G401 (cell line): ENCODE data around the gene PIK3AP1. TPM values are rescaled to one million over a fixed set of nuclear protein-coding genes. Genes with fewer than 3 reads are reported as not detected.
"Not testable (repeated sequence)": the region's sequence is repeated elsewhere in the genome, so short reads cannot be mapped to it uniquely, and the experiment has no call there.

ENCODE experiments used
- DNase-seq: peaks from one replicate; pipeline ENCODE4 v3.0.0-alpha.2; 2015; ENCODE audit warnings: low spot score
- in situ Hi-C: cut with HindIII; loops from 2 replicates; pipeline ENCODE4 v1.10.0; 2016; ENCODE audit warnings: low sequenced_read_pairs, mixed read lengths
- total RNA-seq: library from RNA; depleted of rRNA; stranded (reverse); fragments of >200 nt; shearing (Covaris generic); gene quantifications from 2 replicates; pipeline ENCODE4 v1.2.3, GENCODE V29; 2014

The PIK3AP1 gene
- total RNA-seq, 1 experiment from 2014 or later = 0.51 TPM

DNA sequence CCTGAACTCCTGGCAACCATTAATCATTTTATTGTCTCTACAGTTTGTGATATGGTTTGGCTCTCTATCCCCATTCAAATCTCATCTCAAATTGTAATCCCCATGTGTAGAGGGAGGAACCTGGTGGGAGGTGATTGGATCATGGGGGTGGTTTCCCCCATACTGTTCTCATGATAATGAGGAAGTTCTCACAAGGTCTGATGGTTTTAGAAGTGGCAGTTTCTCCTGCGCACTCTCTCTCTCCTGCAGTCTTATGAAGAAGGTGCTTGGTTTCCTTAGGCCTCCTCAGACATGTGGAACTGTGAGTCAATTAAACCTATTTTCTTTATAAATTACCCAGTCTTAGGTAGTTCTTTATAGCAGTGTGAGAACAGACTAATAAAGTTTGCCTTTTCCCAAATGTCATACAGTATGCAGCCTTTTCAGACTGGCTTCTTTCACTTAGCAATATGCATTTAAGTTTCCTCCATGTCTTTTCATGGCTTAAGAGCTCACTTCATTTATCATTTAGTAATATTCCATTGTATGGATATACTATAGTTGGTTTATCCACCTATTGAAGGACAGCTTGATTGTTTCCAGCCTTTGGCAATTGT lies 17.1 kb upstream of the PIK3AP1 start:
- DNase-seq, in situ Hi-C loops: not testable (repeated sequence)

- in situ Hi-C loops = no loop called here
- no peak for DNase-seq
These were observed 4.3 kb upstream of the PIK3AP1 start for GRCh38 chr10:96724621-96725020.

GRCh38 chr10:96721207-96721572 lies 876 bp upstream of the PIK3AP1 start:
- in situ Hi-C loops = no loop called here
- peak; percentile 5 for DNase-seq

- in situ Hi-C loops = no loop called here
- DNase-seq = no peak
These were observed 378 bp downstream of the PIK3AP1 start for GRCh38 chr10:96719850-96720421.

- DNase-seq = no peak
- in situ Hi-C loops = no loop called here
These were observed 1.1 kb downstream of the PIK3AP1 start for GRCh38 chr10:96719200-96719599.

DNA sequence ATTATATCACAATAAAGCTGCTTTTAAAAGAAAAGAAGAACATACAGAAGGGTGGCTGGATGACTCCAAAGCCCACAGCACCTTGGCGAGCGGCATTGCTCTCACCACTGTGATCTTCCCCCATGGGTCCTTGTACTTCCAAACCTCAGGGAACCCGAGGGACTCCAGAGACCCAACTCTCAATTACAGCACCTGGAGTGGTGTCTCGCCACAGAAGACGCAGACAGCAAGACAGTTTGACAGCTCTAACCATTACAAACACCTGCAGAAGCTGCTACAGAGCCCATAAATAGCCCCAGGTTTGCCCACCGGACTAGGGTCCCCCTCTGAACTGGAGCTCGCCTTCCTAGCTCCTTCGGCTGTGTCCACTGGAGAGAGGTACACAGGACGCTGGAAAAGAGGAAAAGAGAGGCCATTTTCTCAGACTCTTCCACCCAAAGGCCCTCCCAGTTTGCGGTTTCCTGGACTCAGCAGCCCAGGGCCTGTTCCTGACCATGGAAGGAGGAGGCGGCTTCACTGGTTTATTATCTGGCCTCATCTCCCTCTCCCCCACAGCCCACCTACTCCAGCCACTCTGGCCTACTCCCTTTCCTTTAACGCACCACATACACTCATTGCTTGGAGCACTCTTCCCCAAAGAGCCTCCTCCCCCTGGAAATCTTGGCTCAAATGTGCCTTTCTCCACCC lies 1.9 kb downstream of the PIK3AP1 start:
- in situ Hi-C loops = no loop called here
- DNase-seq = no peak

- in situ Hi-C loops = no loop called here
- no peak for DNase-seq
These were observed 3.9 kb downstream of the PIK3AP1 start for GRCh38 chr10:96716390-96716789.

DNA sequence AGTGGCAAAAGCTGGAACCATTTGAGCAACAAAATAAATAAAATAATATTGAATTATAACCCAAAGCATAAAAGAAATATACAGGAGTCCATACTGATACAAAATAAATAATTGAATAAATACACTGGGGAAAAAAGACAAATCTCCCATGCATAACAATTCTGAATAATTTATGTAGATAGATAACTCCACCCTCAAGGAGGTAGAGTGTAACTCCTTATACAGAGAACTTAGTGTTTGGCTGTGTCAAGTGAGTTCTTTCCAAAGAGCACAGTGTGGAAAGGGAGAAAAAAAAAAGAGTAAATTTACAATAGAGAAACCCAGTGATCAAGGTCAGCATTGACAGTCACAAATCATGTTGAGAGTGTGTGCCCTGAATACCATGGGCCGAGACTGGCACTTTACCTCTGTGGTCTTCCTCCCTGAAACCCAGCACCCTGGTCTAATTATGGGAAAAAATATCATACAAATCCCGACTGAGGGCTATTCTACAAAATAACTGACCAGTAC lies 5.5 kb downstream of the PIK3AP1 start:
- in situ Hi-C loops = no loop called here
- no peak for DNase-seq

DNA sequence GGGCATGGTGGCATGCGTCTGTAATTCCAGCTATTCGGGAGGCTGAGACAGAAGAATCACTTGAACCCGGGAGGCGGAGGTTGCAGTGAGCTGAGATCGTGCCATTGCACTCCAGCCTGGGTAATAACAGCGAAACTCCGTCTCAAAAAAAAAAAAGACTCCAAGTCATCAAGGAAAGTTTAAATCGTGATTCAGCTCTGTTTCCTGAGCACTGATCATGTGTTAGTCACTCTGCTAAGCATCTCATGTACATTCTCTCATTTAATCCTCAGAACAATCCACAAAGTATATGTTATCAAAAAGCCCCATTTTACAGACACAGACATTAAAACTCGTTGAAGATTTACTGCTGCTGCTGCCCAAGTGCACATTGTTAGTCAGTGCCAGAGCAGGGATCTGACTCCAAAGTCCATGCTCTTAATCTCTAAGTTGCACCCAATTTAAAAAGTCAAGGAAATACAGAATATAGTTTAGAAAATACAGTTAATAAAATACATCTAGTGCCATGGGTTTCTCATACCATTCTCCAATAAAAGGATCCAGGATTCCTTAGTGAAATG lies 6.2 kb downstream of the PIK3AP1 start:
- in situ Hi-C loops = no loop called here
- DNase-seq = no peak

- in situ Hi-C loops = no loop called here
- DNase-seq = no peak
These were observed 7.5 kb downstream of the PIK3AP1 start for GRCh38 chr10:96712662-96713271.

DNA sequence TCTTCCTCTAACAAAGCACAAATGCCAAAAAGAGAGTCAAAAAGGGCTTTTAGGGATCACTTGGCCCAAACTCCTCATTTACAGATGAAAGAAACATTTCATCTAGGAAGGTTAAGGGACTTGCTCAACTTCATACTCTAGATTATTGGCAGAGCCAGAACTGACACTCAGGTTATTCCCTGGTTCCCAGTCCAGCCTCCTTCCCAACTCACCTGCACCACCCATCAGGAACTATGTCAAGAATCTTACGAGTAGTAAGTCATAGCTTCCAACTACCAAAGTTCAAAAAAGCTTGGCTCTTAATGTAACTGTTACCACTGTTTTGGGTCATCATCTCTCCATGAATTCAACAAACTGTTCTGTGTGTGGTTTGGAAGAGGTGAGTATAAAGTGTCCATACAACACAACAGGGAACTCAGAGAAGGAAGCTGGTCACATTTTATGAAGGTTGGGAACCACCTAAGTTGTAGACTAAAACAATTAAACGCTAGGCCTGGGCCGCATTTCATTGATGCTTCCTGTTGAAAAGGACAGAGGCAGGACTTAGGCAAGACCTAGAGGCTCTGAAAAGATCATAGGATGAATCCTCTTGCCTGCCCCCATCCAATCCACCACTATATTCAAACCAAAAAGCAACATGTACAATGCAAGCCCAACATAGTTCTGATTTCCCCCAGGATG lies 9.1 kb downstream of the PIK3AP1 start:
- in situ Hi-C loops = no loop called here

DNA sequence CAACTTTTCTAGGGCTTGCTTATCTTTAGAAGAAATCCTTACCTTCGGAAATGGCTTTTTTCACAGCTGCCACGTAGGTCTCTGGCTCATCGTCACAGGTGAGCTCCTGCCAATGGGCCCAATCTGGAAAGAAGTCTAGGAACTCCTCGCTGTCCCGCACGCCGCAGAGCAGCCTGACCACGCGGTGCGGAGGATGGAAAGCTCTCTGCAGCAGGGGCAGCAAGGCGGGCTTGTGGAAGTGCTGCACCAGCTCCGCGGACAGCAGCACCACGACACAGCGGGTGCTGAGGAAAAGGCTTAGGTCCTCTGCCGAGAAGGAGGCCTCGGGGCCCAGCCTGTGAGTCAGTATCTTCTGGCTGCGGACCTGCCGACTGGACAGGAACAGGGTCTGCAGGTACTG lies 10.8 kb downstream of the PIK3AP1 start:
- no peak for DNase-seq
- in situ Hi-C loops = no loop called here

More for the DNA sequence above, 9.1 kb downstream of the PIK3AP1 start:
- DNase-seq = no peak

- in situ Hi-C loops = no loop called here
- no peak for DNase-seq
These were observed 11.3 kb downstream of the PIK3AP1 start for GRCh38 chr10:96708996-96709395.

- in situ Hi-C loops = no loop called here
- DNase-seq = no peak
These were observed 11.9 kb downstream of the PIK3AP1 start for GRCh38 chr10:96708456-96708855.

- DNase-seq = no peak
- in situ Hi-C loops = no loop called here
These were observed 13.9 kb downstream of the PIK3AP1 start for GRCh38 chr10:96706331-96706853.

DNA sequence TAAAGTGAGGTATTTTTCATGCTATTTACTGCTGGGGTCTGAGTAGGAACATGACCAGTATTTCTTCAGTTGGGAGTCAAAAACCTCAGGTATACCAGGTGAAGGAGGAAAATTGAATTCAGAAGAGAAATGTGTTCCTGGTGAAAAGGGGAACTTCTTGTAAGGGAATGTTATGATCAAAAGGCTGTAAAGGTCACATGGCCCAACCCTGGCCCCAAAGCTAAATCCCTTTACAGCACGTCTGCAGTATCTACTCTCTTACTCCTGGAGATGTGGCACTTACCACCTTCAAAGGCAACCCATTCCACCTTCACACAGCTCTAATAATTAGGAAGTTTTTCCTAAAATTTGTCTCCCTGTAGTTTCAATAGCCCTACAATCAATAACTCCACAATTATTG lies 15.2 kb downstream of the PIK3AP1 start:
- DNase-seq = no peak
- in situ Hi-C loops = no loop called here

DNA sequence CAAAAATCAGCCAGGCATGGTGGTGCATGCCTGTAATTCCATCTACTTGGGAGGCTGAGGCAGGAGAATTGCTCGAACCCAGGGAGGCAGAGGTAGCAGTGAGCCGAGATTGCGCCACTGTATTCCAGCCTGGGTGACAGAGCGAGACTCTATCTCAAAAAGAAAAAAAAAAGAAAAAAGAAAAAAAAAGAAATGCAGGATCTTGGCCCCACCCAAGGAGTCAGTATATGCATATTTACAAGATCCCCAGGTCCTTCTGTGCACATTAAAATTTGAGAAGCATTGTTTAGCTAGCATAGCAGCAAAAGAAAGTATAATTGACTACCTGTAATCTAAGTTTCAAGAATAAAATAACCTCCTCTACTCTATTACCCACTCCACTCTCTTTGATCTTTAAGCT lies 15.8 kb downstream of the PIK3AP1 start:
- DNase-seq = no peak
- in situ Hi-C loops = no loop called here

DNA sequence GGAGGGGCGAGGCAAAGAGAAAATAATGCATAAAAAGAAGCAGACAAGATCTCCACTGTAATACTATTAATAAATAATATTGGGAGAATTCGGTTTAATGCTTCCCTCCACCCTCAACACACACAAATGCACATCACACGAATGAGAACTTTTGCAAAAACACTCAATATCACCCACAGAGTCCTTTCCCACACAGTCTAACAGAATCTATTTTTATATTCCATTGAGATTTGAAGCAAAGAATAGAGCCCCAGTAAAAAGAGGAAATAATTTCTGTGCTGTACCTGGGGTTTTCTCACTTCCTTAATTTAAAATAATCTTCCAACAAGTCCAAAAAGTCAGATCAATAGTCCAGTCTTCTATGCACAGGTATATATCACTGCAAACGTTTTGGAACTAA lies 17.0 kb downstream of the PIK3AP1 start:
- in situ Hi-C loops = no loop called here
- DNase-seq = no peak

DNA sequence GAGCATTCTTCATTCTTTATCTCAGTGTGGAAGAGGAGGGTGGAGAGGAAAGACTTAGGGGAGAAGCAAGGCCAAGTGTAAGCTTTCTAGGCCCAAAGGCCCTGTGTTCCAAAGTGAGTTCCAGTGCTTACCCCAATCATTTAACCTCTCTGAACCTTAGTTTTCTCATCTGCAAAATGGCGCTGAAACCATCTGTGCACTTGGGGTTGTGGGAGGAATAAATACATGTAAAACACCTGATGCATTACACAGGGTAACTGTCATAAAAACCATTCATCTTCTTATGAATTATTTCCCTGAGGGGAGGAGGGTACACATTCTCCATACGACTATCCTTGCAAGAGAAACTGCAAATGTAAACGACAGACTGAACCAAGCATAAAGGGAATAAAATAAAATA lies 19.0 kb downstream of the PIK3AP1 start:
- in situ Hi-C loops = no loop called here
- DNase-seq = no peak
